Astrocyte of the cerebellum (primary cell): ENCODE results near the gene RXRB.

Experiments used
- DNase-seq: peaks from one replicate; pipeline ENCODE4 v3.0.0-alpha.2; 2011; ENCODE audit warnings: low read depth
- H3K4me3 ChIP-seq: 2 replicates; pipeline ENCODE4 v1.5.1; 2011; ENCODE audit warnings: mild to moderate bottlenecking, low read depth, low read length, moderate library complexity
- CTCF ChIP-seq: IDR thresholded peaks from 2 replicates; pipeline ENCODE4 v1.5.1; 2012; ENCODE audit warnings: low read length, low read depth, moderate library complexity, mild to moderate bottlenecking; ENCODE audit errors: missing control alignments
- in situ Hi-C: cut with HindIII; loops from 2 replicates; pipeline ENCODE4 v1.10.0; 2017; ENCODE audit warnings: low sequenced_read_pairs

Gene RXRB

GRCh38 chr6:33192105-33192646 is 8.3 kb downstream of the RXRB start, which contains the start of gene COL11A2:
COL11A2 (minus strand) TSS chr6:33192467; CDS start chr6:33192240, 227 bp downstream.
- no peak for DNase-seq
- H3K4me3 ChIP-seq, result peak within 1 kb of the TSS; percentile 32
- in situ Hi-C loops, result no loop called here
- TF ChIP-seq CTCF, result no peak

- no peak overlapping the region for H3K4me3 ChIP-seq
- in situ Hi-C loops, result no loop called here
- DNase-seq, result no peak
- TF ChIP-seq CTCF, result no peak
These were observed 8.9 kb downstream of the RXRB start for GRCh38 chr6:33191383-33192104.

DNA sequence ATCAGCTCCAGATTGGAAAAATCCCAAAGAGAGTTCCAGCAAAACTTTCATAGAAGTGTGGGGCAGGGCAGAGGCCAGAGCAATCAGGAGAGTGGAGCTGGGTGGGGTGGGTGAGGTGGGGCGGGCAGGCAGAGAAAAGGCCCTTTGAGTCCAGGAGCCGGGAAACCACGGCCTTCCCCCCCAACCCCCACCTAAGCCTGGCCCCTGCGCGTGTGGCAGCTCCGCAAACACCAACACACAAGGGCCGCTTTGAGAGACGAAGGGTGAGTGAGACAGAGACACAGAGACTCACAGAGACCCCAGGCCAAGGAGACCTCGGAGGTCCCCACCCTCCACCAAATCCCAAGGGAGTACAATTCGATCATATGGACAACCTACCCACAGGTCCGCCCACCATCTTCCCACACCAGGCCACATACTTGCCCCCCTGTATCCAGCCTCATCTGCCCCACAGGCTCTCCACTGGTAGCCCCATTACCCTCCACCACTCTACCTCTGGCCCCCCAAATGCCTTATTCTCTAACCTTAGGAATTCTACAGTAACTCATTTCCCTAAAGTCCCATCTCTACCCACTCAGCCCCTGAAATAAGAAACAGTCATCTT is 9.9 kb downstream of the RXRB start:
- H3K4me3 ChIP-seq, result no peak overlapping the region
- TF ChIP-seq CTCF, result no peak
- in situ Hi-C loops, result no loop called here
- DNase-seq, result no peak

DNA sequence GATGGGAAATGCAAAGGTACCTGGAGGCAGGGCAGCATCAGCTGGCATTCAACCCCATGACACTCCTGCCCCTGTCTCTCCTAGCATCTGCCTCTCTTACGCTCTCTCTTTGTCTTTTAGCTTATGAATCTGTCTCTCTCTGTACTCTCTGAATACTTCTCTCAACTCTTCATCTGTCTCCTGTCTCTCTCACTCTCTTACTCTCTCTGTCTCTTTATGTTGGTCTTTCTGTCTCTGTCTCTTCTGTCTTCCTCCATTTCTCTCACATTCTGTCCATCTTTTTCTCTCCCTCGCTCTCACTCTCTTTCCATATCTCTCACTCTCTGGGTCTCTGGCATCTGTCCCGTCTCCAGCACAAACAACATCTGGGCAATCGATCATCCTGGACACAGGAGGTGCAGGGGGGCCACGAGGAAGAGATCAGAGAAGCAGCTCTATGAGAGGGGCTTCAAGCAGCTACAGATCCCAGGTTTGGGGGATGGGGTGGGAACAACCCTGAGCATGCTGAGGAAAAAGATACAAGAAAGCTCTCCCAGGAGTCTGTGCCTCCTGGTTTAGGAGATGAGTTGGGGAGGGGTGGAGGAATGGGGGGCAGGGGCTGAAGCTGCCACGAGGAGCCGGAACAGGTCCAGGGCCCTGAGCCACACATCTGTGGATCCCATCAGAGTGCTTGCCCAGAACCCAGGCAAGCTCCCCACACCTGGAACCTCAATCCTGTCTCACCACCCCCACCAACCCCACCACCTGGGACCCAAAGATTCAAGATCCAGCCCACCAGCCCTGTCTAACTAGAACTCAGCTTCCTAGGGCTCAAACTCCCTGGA is 10.6 kb downstream of the RXRB start:
- in situ Hi-C loops, result no loop called here
- DNase-seq, result no peak
- no peak for TF ChIP-seq CTCF
- no peak overlapping the region for H3K4me3 ChIP-seq

- in situ Hi-C loops, result no loop called here
- no peak for TF ChIP-seq CTCF
- no peak for DNase-seq
- H3K4me3 ChIP-seq, result no peak overlapping the region
These were observed 11.3 kb downstream of the RXRB start for GRCh38 chr6:33189164-33189563.

DNA sequence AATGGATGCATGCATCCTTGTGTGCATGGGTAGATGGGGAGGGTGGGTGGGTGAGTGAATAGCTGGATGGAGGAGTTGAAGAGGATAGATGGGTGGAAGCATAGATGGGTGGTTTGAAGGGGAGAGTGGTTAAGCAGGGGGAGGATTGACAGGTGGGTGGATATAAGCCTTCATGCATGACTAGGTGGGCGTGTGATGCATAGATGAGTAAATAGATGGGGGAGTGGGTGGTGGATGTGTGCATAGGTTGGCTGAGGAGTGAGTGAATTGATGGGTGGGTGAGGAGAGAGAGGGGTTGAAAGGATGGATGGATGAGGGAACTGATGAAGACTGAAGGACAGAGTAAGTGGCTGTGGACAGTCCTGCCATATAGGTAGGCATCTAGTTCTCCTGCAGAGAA is 12.7 kb downstream of the RXRB start:
- no peak for TF ChIP-seq CTCF
- in situ Hi-C loops, result no loop called here

More for the DNA sequence above, 12.7 kb downstream of the RXRB start:
- H3K4me3 ChIP-seq, result no peak overlapping the region
- no peak for DNase-seq
